H9 (cell line): Measurements from ENCODE around the gene ARL5B. TPM values are rescaled to one million over a fixed set of nuclear protein-coding genes. Genes with fewer than 3 reads are reported as not detected.
A peak's percentile ranks its signal among the peaks of the same experiment; 100 is the strongest.

ENCODE experiments used
- DNase-seq: peaks from one replicate; pipeline ENCODE4 v3.0.0-alpha.2; 2017
- H2AFZ ChIP-seq: one replicate; pipeline ENCODE4 v1.6.1; 2013; ENCODE audit warnings: mild to moderate bottlenecking, low read length, control low read depth, moderate library complexity
- H2AK5ac ChIP-seq: 2 replicates; pipeline ENCODE4 v1.6.1; 2013; ENCODE audit warnings: low read length, control low read depth, mixed read lengths; ENCODE audit not compliant: insufficient read length
- H2BK120ac ChIP-seq: one replicate; pipeline ENCODE4 v1.6.1; 2013; ENCODE audit warnings: low read depth, mild to moderate bottlenecking, low read length, control low read depth, inconsistent platforms; ENCODE audit not compliant: poor library complexity, severe bottlenecking
- H2BK12ac ChIP-seq: 2 replicates; pipeline ENCODE4 v1.6.1; 2013; ENCODE audit warnings: low read length, control low read depth, mixed read lengths, low read depth; ENCODE audit not compliant: insufficient read length
- H2BK15ac ChIP-seq: 2 replicates; pipeline ENCODE4 v1.6.1; 2013; ENCODE audit warnings: low read depth, low read length, control low read depth
- H2BK20ac ChIP-seq: one replicate; pipeline ENCODE4 v1.6.1; 2013; ENCODE audit warnings: low read depth, mild to moderate bottlenecking, low read length, control low read depth, inconsistent platforms; ENCODE audit not compliant: poor library complexity, severe bottlenecking
- H2BK5ac ChIP-seq: 2 replicates; pipeline ENCODE4 v1.6.1; 2013; ENCODE audit warnings: low read length, control low read depth, mixed read lengths; ENCODE audit not compliant: insufficient read length
- H3K14ac ChIP-seq: 2 replicates; pipeline ENCODE4 v1.6.1; 2013; ENCODE audit warnings: low read length, control low read depth; ENCODE audit not compliant: insufficient read depth
- H3K18ac ChIP-seq: 2 replicates; pipeline ENCODE4 v1.6.1; 2013; ENCODE audit warnings: low read depth, mild to moderate bottlenecking, mixed read lengths, low read length, control low read depth; ENCODE audit not compliant: insufficient read length
- H3K23ac ChIP-seq: 2 replicates; pipeline ENCODE4 v1.6.1; 2013; ENCODE audit warnings: low read length, control low read depth, mixed read lengths, low read depth; ENCODE audit not compliant: insufficient read length
- H3K23me2 ChIP-seq: 2 replicates; pipeline ENCODE4 v1.6.1; 2013; ENCODE audit warnings: low read depth, mild to moderate bottlenecking, mixed read lengths, low read length, control low read depth; ENCODE audit not compliant: insufficient read length, poor library complexity, severe bottlenecking
- H3K27ac ChIP-seq: 2 replicates; pipeline ENCODE4 v1.5.1; 2013; ENCODE audit warnings: low read length, control low read depth, mixed read lengths, low read depth; ENCODE audit not compliant: insufficient read length
- H3K27me3 ChIP-seq: 2 replicates; pipeline ENCODE4 v1.6.1; 2013; ENCODE audit warnings: low read length, control low read depth, inconsistent platforms; ENCODE audit not compliant: insufficient read depth
- H3K4ac ChIP-seq: 2 replicates; pipeline ENCODE4 v1.6.1; 2013; ENCODE audit warnings: low read depth, mild to moderate bottlenecking, control low read depth, inconsistent platforms, low read length, moderate library complexity
- H3K4me1 ChIP-seq: 2 replicates; pipeline ENCODE4 v1.6.1; 2013; ENCODE audit warnings: low read length, control low read depth, inconsistent platforms; ENCODE audit not compliant: insufficient read depth
- H3K4me2 ChIP-seq: 2 replicates; pipeline ENCODE4 v1.6.1; 2013; ENCODE audit warnings: low read length, control low read depth, mixed read lengths; ENCODE audit not compliant: insufficient read length, insufficient read depth
- H3K56ac ChIP-seq: 2 replicates; pipeline ENCODE4 v1.6.1; 2013; ENCODE audit warnings: low read depth, mild to moderate bottlenecking, mixed read lengths, low read length, control low read depth; ENCODE audit not compliant: insufficient read length
- H3K79me1 ChIP-seq: 2 replicates; pipeline ENCODE4 v1.6.1; 2013; ENCODE audit warnings: low read depth, mild to moderate bottlenecking, moderate library complexity, low read length, control low read depth, inconsistent platforms; ENCODE audit not compliant: insufficient read depth, poor library complexity, severe bottlenecking
- H3K79me2 ChIP-seq: 2 replicates; pipeline ENCODE4 v1.6.1; 2013; ENCODE audit warnings: low read length, control low read depth, inconsistent platforms; ENCODE audit not compliant: insufficient read depth
- H3K9ac ChIP-seq: 2 replicates; pipeline ENCODE4 v1.6.1; 2013; ENCODE audit warnings: low read length, control low read depth, mixed read lengths; ENCODE audit not compliant: insufficient read length; ENCODE audit errors: extremely low read depth
- H3K9me3 ChIP-seq: one replicate; pipeline ENCODE4 v1.6.1; 2013; ENCODE audit warnings: low read depth, low read length, inconsistent platforms; ENCODE audit not compliant: control insufficient read depth
- H3T11ph ChIP-seq: one replicate; pipeline ENCODE4 v1.6.1; 2013; ENCODE audit warnings: mild to moderate bottlenecking, low read length, control low read depth, inconsistent platforms
- H4K20me1 ChIP-seq: one replicate; pipeline ENCODE4 v1.6.1; 2013; ENCODE audit not compliant: control insufficient read depth, insufficient read length, insufficient read depth
- H4K5ac ChIP-seq: 2 replicates; pipeline ENCODE4 v1.6.1; 2013; ENCODE audit warnings: low read depth, mild to moderate bottlenecking, mixed read lengths, low read length, control low read depth; ENCODE audit not compliant: insufficient read length
- H4K8ac ChIP-seq: replicated peaks from 2 replicates; pipeline ENCODE4 v1.6.1; 2013; ENCODE audit warnings: low read length, control low read depth, mixed read lengths, low read depth; ENCODE audit not compliant: insufficient read length
- H4K91ac ChIP-seq: 2 replicates; pipeline ENCODE4 v1.6.1; 2013; ENCODE audit warnings: low read depth, mild to moderate bottlenecking, moderate library complexity, mixed read lengths, low read length, control low read depth; ENCODE audit not compliant: insufficient read length
- H3K27ac Mint-ChIP-seq, 3 experiments: 2 replicates in 2 of 3; 3 replicates in 1 of 3; pipeline ENCODE4 v1.8.0; 2020 to 2021; ENCODE audit warnings: mixed read lengths in 3 of 3, mild to moderate bottlenecking in 1 of 3, moderate library complexity in 1 of 3
- H3K27me3 Mint-ChIP-seq: 2 replicates; pipeline ENCODE4 v1.8.0; 2021; ENCODE audit warnings: low read depth, mild to moderate bottlenecking, moderate library complexity, mixed read lengths
- H3K36me3 Mint-ChIP-seq, 3 experiments: 2 replicates in 2 of 3; 3 replicates in 1 of 3; pipeline ENCODE4 v1.8.0; 2020 to 2021; ENCODE audit warnings: low read depth in 3 of 3, mixed read lengths in 3 of 3; ENCODE audit not compliant: insufficient read depth in 1 of 3
- H3K4me1 Mint-ChIP-seq, 2 experiments: 2 replicates each; pipeline ENCODE4 v1.8.0; 2020; ENCODE audit warnings: mixed read lengths in 2 of 2
- H3K4me3 Mint-ChIP-seq, 2 experiments: 2 replicates in 1 of 2; 3 replicates in 1 of 2; pipeline ENCODE4 v1.8.0; 2020 to 2021; ENCODE audit warnings: mild to moderate bottlenecking in 2 of 2, mixed read lengths in 2 of 2, moderate library complexity in 1 of 2
- H3K9me3 Mint-ChIP-seq, 2 experiments: 2 replicates in 1 of 2; 3 replicates in 1 of 2; pipeline ENCODE4 v1.8.0; 2020; ENCODE audit warnings: mild to moderate bottlenecking in 2 of 2, mixed read lengths in 2 of 2, moderate library complexity in 1 of 2
- WGBS: extraction: QIAGEN DNeasy Blood & Tissue Kit; methylation state at CpG from one replicate; pipeline ENCODE4 v1.1.7; 2013; ENCODE audit warnings: missing lambda C conversion rate, low lambda C conversion rate, mixed read lengths; ENCODE audit not compliant: insufficient read length; ENCODE audit errors: extremely low coverage; 5-methylcytosine and 5-hydroxymethylcytosine counted together
- total RNA-seq: library from RNA; stranded (reverse); gene quantifications from 2 replicates; pipeline ENCODE4 v1.2.1, GENCODE V29; 2021
- TF ChIP-seq, protein P1 (sequence below): fragments of 200-600 bp; sonication (generic); conservative IDR thresholded peaks from 3 replicates; pipeline ENCODE4 v1.8.0; 2021; ENCODE audit warnings: antibody characterized with exemption, mild to moderate bottlenecking

ARL5B gene
- total RNA-seq, 1 experiment from 2014 or later, result 33.9 TPM

- DNase-seq, result no peak
- no CpG with 5 or more reads among the region's 3 CpGs for WGBS
Observed at GRCh38 chr10:18656724-18657123, 2.5 kb upstream of the ARL5B start.

More at GRCh38 chr10:18656724-18657123, 2.5 kb upstream of the ARL5B start:
- Histone ChIP-seq H2AFZ (no peak overlapping the region), H3K79me2 (peaks cover 19% of the 10 kb centered on the region), H3K27ac (no peak overlapping the region), H2BK120ac (no peak overlapping the region), H2AK5ac (no peak overlapping the region), H4K91ac (no peak overlapping the region), H3K27me3 (no peaks in the 10 kb centered on the region; the same call in 1 of the 2 replicates), H3K56ac (no peak overlapping the region), H4K8ac (no peak overlapping the region), H3K9ac (no peak overlapping the region), H3K79me1 (no peaks in the 10 kb centered on the region), H3T11ph (no peak overlapping the region), H4K20me1 (no peaks in the 10 kb centered on the region), H2BK5ac (no peak overlapping the region), H3K23me2 (peaks cover 9% of the 10 kb centered on the region), H3K9me3 (no peaks in the 10 kb centered on the region), H2BK12ac (no peak overlapping the region), H3K18ac (no peak overlapping the region), H3K4me2 (no peak overlapping the region), H2BK15ac (no peak overlapping the region), H3K23ac (no peak overlapping the region), H4K5ac (no peak overlapping the region), H2BK20ac (no peak overlapping the region), H3K4me1 (peaks cover 2% of the 10 kb centered on the region; the same call in 1 of the 2 replicates), H3K14ac (no peak overlapping the region), H3K4ac (no peak overlapping the region)
- TF ChIP-seq, protein P1, sequence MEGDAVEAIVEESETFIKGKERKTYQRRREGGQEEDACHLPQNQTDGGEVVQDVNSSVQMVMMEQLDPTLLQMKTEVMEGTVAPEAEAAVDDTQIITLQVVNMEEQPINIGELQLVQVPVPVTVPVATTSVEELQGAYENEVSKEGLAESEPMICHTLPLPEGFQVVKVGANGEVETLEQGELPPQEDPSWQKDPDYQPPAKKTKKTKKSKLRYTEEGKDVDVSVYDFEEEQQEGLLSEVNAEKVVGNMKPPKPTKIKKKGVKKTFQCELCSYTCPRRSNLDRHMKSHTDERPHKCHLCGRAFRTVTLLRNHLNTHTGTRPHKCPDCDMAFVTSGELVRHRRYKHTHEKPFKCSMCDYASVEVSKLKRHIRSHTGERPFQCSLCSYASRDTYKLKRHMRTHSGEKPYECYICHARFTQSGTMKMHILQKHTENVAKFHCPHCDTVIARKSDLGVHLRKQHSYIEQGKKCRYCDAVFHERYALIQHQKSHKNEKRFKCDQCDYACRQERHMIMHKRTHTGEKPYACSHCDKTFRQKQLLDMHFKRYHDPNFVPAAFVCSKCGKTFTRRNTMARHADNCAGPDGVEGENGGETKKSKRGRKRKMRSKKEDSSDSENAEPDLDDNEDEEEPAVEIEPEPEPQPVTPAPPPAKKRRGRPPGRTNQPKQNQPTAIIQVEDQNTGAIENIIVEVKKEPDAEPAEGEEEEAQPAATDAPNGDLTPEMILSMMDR, result no peak
- Mint-ChIP-seq H3K36me3 (peaks cover 2 to 13% (median 9%) of the 10 kb centered on the region in 3 experiments; a peak in 3 of 7 replicates), H3K4me1 (peaks cover 21 to 26% of the 10 kb centered on the region in 2 experiments), H3K27me3 (no peaks in the 10 kb centered on the region; the same call in none of the 2 replicates), H3K27ac (peak overlapping the region in 1 of 3 experiments; percentile 76; a peak in 1 of 7 replicates), H3K4me3 (no peak overlapping the region), H3K9me3 (no peaks in the 10 kb centered on the region; a peak in 1 of 5 replicates)
